Parathyroid adenoma (tissue), 2 donors: Measurements from ENCODE around the gene ZG16.
"Not testable (repeated sequence)": the region's sequence is repeated elsewhere in the genome, so short reads cannot be mapped to it uniquely, and the experiment has no call there.

Source experiments
- H2AFZ ChIP-seq: fragments of 300-600 bp; sonication (generic); one replicate; pipeline ENCODE4 v1.7.0; 2017; ENCODE audit warnings: antibody characterized with exemption, mild to moderate bottlenecking
- H3K27ac ChIP-seq: fragments of 300-600 bp; sonication (generic); one replicate; pipeline ENCODE4 v1.7.0; 2017
- H3K27me3 ChIP-seq: fragments of 300-600 bp; sonication (generic); one replicate; pipeline ENCODE4 v1.7.0; 2017; ENCODE audit warnings: low read length; ENCODE audit not compliant: control insufficient read depth, insufficient read depth
- H3K36me3 ChIP-seq: fragments of 300-600 bp; sonication (generic); one replicate; pipeline ENCODE4 v1.7.0; 2017; ENCODE audit warnings: low read length; ENCODE audit not compliant: control insufficient read depth, insufficient read depth
- H3K4me1 ChIP-seq: fragments of 300-600 bp; sonication (generic); one replicate; pipeline ENCODE4 v1.7.0; 2017; ENCODE audit warnings: control low read depth
- H3K4me2 ChIP-seq: fragments of 300-600 bp; sonication (generic); one replicate; pipeline ENCODE4 v1.7.0; 2017; ENCODE audit warnings: low read length
- H3K4me3 ChIP-seq: fragments of 300-600 bp; sonication (generic); one replicate; pipeline ENCODE4 v1.7.0; 2017; ENCODE audit warnings: low read depth, low read length
- H3K79me2 ChIP-seq: fragments of 300-600 bp; sonication (generic); one replicate; pipeline ENCODE4 v1.7.0; 2017; ENCODE audit warnings: control low read depth
- H3K9ac ChIP-seq: fragments of 300-600 bp; sonication (generic); one replicate; pipeline ENCODE4 v1.7.0; 2017; ENCODE audit warnings: mild to moderate bottlenecking
- H3K9me3 ChIP-seq: fragments of 300-600 bp; sonication (generic); one replicate; pipeline ENCODE4 v1.7.0; 2017; ENCODE audit warnings: low read length; ENCODE audit not compliant: control insufficient read depth
- CTCF ChIP-seq: fragments of 300-600 bp; sonication (generic); IDR thresholded peaks from one replicate; pipeline ENCODE4 v1.7.0; 2017; ENCODE audit warnings: antibody characterized with exemption, mild to moderate bottlenecking
- donor health status: primary hyperparathyroidism.

Gene ZG16

GRCh38 chr16:29745121-29745852 lies 32.8 kb upstream of the ZG16 start:
- no peaks in the 10 kb centered on the region for H3K27me3 ChIP-seq
- H3K4me2 ChIP-seq = no peak overlapping the region
- H3K9me3 ChIP-seq = no peaks in the 10 kb centered on the region
- H3K36me3 ChIP-seq = no peaks in the 10 kb centered on the region
- no peaks in the 10 kb centered on the region for H3K4me1 ChIP-seq
- TF ChIP-seq CTCF = no peak
- no peak overlapping the region for H3K9ac ChIP-seq
- H3K27ac ChIP-seq = no peak overlapping the region
- no peak overlapping the region for H2AFZ ChIP-seq
- H3K79me2 ChIP-seq = no peaks in the 10 kb centered on the region
- no peak overlapping the region for H3K4me3 ChIP-seq

GRCh38 chr16:29745853-29746345 lies 32.2 kb upstream of the ZG16 start, which contains the start of gene C16orf54:
Gene C16orf54, minus strand, starts transcription at chr16:29745990. Its CDS starts 1,039 bp downstream, at chr16:29744951.
- no peak within 1 kb of the TSS for H2AFZ ChIP-seq
- no peaks in the 10 kb centered on the region for H3K4me1 ChIP-seq
- H3K9me3 ChIP-seq = no peaks in the 10 kb centered on the region
- no peak within 1 kb of the TSS for H3K27ac ChIP-seq
- TF ChIP-seq CTCF = no peak
- no peak within 1 kb of the TSS for H3K4me2 ChIP-seq
- H3K4me3 ChIP-seq = no peak within 1 kb of the TSS
- no peaks in the 10 kb centered on the region for H3K27me3 ChIP-seq
- H3K79me2 ChIP-seq = no peaks in the 10 kb centered on the region
- no peaks in the 10 kb centered on the region for H3K36me3 ChIP-seq
- no peak within 1 kb of the TSS for H3K9ac ChIP-seq

- not testable (repeated sequence) for H3K27ac ChIP-seq, H3K9me3 ChIP-seq, H3K4me3 ChIP-seq, H3K79me2 ChIP-seq, H3K4me1 ChIP-seq, H3K36me3 ChIP-seq, H3K27me3 ChIP-seq, H2AFZ ChIP-seq, H3K9ac ChIP-seq, H3K4me2 ChIP-seq
Measured at GRCh38 chr16:29746518-29746917, 31.5 kb upstream of the ZG16 start.

GRCh38 chr16:29747947-29748759 lies 29.9 kb upstream of the ZG16 start:
- H3K27ac ChIP-seq = no peak overlapping the region
- H3K4me1 ChIP-seq = no peaks in the 10 kb centered on the region
- no peaks in the 10 kb centered on the region for H3K9me3 ChIP-seq
- H3K27me3 ChIP-seq = no peaks in the 10 kb centered on the region
- no peak for TF ChIP-seq CTCF
- no peak overlapping the region for H3K9ac ChIP-seq
- no peaks in the 10 kb centered on the region for H3K36me3 ChIP-seq
- no peak overlapping the region for H2AFZ ChIP-seq
- H3K4me3 ChIP-seq = no peak overlapping the region
- no peaks in the 10 kb centered on the region for H3K79me2 ChIP-seq
- no peak overlapping the region for H3K4me2 ChIP-seq

- H3K27me3 ChIP-seq, H3K27ac ChIP-seq, H3K79me2 ChIP-seq, H2AFZ ChIP-seq, H3K36me3 ChIP-seq, H3K4me2 ChIP-seq, H3K9ac ChIP-seq, H3K9me3 ChIP-seq, H3K4me3 ChIP-seq, H3K4me1 ChIP-seq: not testable (repeated sequence)
Measured at GRCh38 chr16:29748760-29749149, 29.3 kb upstream of the ZG16 start.
